Neural cell (in vitro differentiated cells): ENCODE measurements around the gene COL23A1.

Source experiments
- EP300 ChIP-seq: fragments of 450-650 bp; conservative IDR thresholded peaks from 2 replicates; pipeline ENCODE4 v1.6.1; 2014; ENCODE audit warnings: antibody characterized with exemption, mild to moderate bottlenecking, moderate library complexity; ENCODE audit not compliant: poor library complexity, severe bottlenecking
- EZH2 ChIP-seq: fragments of 200-600, 300-800 bp; shearing (Covaris generic), sonication (generic); IDR thresholded peaks from 2 replicates; pipeline ENCODE4 v1.6.1; 2014; ENCODE audit warnings: antibody characterized with exemption, low read length, borderline replicate concordance, mild to moderate bottlenecking; ENCODE audit not compliant: insufficient read depth, poor library complexity, severe bottlenecking
- POLR2AphosphoS5 ChIP-seq: IDR thresholded peaks from 2 replicates; pipeline ENCODE4 v1.6.1; 2012
- TAF1 ChIP-seq: IDR thresholded peaks from 2 replicates; pipeline ENCODE4 v1.6.1; 2012; ENCODE audit warnings: low read depth
- TF ChIP-seq, protein P1 (sequence below): fragments of 450-650 bp; IDR thresholded peaks from 2 replicates; pipeline ENCODE4 v1.5.1; 2014; ENCODE audit warnings: antibody characterized with exemption, mild to moderate bottlenecking, moderate library complexity; ENCODE audit not compliant: poor library complexity, severe bottlenecking
- TF ChIP-seq, protein P2 (sequence below): IDR thresholded peaks from 2 replicates; pipeline ENCODE4 v1.6.1; 2012; ENCODE audit warnings: borderline replicate concordance

DNA sequence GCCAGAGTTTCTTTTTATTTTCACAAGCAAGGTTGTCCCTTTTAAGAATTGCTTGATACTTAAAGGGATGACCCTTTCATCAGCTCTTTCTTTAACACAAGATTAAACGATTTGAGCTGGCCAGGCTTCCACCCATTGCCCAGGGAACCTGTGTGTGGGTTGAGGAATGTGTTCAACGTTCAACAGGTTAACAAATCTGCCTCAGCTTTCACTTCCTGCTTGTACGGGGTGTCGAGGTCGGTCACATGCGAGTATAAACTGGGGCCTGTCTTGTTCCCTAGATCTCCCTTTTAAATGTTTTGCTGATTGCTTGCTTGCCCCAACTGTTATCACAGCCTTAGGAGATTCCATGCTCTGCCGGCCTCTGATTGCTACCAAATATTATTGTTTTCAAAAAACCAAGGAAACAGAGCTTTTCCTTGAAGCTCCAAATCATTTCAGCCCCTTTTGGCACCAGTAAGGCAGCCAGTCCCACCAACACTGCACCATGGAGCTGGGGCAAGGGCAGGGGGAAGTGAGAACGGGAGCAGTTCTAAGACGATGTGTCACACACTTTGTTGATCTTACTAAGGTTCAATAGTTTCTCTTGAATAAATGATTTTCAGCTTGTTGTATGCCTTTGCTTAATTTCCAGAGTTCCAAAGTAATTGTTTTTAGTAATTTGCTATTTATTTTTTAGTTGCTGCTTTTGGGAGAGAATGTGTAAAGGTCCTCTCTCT, 47.3 kb upstream of the COL23A1 start:
- TF ChIP-seq, protein P1, sequence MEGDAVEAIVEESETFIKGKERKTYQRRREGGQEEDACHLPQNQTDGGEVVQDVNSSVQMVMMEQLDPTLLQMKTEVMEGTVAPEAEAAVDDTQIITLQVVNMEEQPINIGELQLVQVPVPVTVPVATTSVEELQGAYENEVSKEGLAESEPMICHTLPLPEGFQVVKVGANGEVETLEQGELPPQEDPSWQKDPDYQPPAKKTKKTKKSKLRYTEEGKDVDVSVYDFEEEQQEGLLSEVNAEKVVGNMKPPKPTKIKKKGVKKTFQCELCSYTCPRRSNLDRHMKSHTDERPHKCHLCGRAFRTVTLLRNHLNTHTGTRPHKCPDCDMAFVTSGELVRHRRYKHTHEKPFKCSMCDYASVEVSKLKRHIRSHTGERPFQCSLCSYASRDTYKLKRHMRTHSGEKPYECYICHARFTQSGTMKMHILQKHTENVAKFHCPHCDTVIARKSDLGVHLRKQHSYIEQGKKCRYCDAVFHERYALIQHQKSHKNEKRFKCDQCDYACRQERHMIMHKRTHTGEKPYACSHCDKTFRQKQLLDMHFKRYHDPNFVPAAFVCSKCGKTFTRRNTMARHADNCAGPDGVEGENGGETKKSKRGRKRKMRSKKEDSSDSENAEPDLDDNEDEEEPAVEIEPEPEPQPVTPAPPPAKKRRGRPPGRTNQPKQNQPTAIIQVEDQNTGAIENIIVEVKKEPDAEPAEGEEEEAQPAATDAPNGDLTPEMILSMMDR: no peak
- TF ChIP-seq POLR2AphosphoS5: no peak
- TF ChIP-seq, protein P2, sequence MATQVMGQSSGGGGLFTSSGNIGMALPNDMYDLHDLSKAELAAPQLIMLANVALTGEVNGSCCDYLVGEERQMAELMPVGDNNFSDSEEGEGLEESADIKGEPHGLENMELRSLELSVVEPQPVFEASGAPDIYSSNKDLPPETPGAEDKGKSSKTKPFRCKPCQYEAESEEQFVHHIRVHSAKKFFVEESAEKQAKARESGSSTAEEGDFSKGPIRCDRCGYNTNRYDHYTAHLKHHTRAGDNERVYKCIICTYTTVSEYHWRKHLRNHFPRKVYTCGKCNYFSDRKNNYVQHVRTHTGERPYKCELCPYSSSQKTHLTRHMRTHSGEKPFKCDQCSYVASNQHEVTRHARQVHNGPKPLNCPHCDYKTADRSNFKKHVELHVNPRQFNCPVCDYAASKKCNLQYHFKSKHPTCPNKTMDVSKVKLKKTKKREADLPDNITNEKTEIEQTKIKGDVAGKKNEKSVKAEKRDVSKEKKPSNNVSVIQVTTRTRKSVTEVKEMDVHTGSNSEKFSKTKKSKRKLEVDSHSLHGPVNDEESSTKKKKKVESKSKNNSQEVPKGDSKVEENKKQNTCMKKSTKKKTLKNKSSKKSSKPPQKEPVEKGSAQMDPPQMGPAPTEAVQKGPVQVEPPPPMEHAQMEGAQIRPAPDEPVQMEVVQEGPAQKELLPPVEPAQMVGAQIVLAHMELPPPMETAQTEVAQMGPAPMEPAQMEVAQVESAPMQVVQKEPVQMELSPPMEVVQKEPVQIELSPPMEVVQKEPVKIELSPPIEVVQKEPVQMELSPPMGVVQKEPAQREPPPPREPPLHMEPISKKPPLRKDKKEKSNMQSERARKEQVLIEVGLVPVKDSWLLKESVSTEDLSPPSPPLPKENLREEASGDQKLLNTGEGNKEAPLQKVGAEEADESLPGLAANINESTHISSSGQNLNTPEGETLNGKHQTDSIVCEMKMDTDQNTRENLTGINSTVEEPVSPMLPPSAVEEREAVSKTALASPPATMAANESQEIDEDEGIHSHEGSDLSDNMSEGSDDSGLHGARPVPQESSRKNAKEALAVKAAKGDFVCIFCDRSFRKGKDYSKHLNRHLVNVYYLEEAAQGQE: no peak
- no peak for TF ChIP-seq EP300
- no peak for TF ChIP-seq EZH2
- TF ChIP-seq TAF1: no peak
